ENCODE results near the gene NMNAT2.
"Not testable (repeated sequence)": the region's sequence is repeated elsewhere in the genome, so short reads cannot be mapped to it uniquely, and the experiment has no call there.

- not testable (repeated sequence) for TF ChIP-seq CREB5 (CRISPR knock-in tag; IDR thresholded peaks at IDR 0.05; ENCODE audit: low read depth); OSR1 (CRISPR knock-in tag; IDR thresholded peaks at IDR 0.05); ZFP3 (CRISPR knock-in tag; IDR thresholded peaks at IDR 0.05); ARNTL (CRISPR knock-in tag; IDR thresholded peaks at IDR 0.05; ENCODE audit: borderline replicate concordance, low read depth); ZNF70 (CRISPR knock-in tag; IDR thresholded peaks at IDR 0.05); SNAI2 (CRISPR knock-in tag; IDR thresholded peaks at IDR 0.05); CSDC2 (CRISPR knock-in tag; IDR thresholded peaks at IDR 0.05); PATZ1 (CRISPR knock-in tag; IDR thresholded peaks at IDR 0.05; ENCODE audit: borderline replicate concordance); CSRNP3 (CRISPR knock-in tag; IDR thresholded peaks at IDR 0.05); BACH2 (CRISPR knock-in tag; IDR thresholded peaks at IDR 0.05; ENCODE audit: borderline replicate concordance); PPARA (CRISPR knock-in tag; IDR thresholded peaks at IDR 0.05; ENCODE audit: borderline replicate concordance); ISL1 (CRISPR knock-in tag; IDR thresholded peaks at IDR 0.05); TCF4 (CRISPR knock-in tag; IDR thresholded peaks at IDR 0.05; ENCODE audit: borderline replicate concordance); RARB (CRISPR knock-in tag; IDR thresholded peaks at IDR 0.05)
These were observed 144.2 kb downstream of the NMNAT2 start for GRCh38 chr1:183273984-183274383.

All from SK-N-SH treated with all-trans-retinoic acid at 6 μM for 48 hours (cell line).